Hepatocyte (in vitro differentiated cells): Measurements from ENCODE around the gene C19orf73. TPM values are rescaled to one million over a fixed set of nuclear protein-coding genes. Genes with fewer than 3 reads are reported as not detected.

Experiments
- DNase-seq: peaks from one replicate; pipeline ENCODE4 v3.0.0-alpha.2; 2016; ENCODE audit warnings: low spot score
- H2AFZ ChIP-seq: fragments of 200-600 bp; sonication (generic); 2 replicates; pipeline ENCODE4 v1.6.0; 2016; ENCODE audit warnings: antibody characterized with exemption, mild to moderate bottlenecking
- H3K27ac ChIP-seq: fragments of 200-600 bp; sonication (generic); 2 replicates; pipeline ENCODE4 v1.5.1; 2016; ENCODE audit warnings: mild to moderate bottlenecking
- H3K27me3 ChIP-seq: fragments of 200-600 bp; sonication (generic); 2 replicates; pipeline ENCODE4 v1.6.1; 2016
- H3K36me3 ChIP-seq: fragments of 200-600 bp; sonication (generic); replicated peaks from 2 replicates; pipeline ENCODE4 v1.5.1; 2016; ENCODE audit warnings: low read depth; ENCODE audit not compliant: insufficient read depth
- H3K4me1 ChIP-seq: fragments of 200-600 bp; sonication (generic); 2 replicates; pipeline ENCODE4 v1.5.1; 2016; ENCODE audit warnings: mild to moderate bottlenecking, moderate library complexity; ENCODE audit not compliant: insufficient read depth
- H3K4me2 ChIP-seq: fragments of 200-600 bp; sonication (generic); 2 replicates; pipeline ENCODE4 v1.6.0; 2016
- H3K4me3 ChIP-seq: fragments of 200-600 bp; sonication (generic); 2 replicates; pipeline ENCODE4 v1.5.1; 2016; ENCODE audit warnings: mild to moderate bottlenecking
- H3K79me2 ChIP-seq: fragments of 200-600 bp; sonication (generic); 2 replicates; pipeline ENCODE4 v1.6.0; 2017; ENCODE audit warnings: mild to moderate bottlenecking
- H3K9me2 ChIP-seq: fragments of 200-600 bp; sonication (generic); replicated peaks from 2 replicates; pipeline ENCODE4 v1.6.0; 2017; ENCODE audit warnings: mild to moderate bottlenecking; ENCODE audit not compliant: insufficient read depth
- H3K9me3 ChIP-seq: fragments of 200-600 bp; sonication (generic); 2 replicates; pipeline ENCODE4 v1.5.1; 2016; ENCODE audit warnings: low read depth, mild to moderate bottlenecking
- H4K20me1 ChIP-seq: fragments of 200-600 bp; sonication (generic); 2 replicates; pipeline ENCODE4 v1.6.0; 2016; ENCODE audit warnings: mild to moderate bottlenecking; ENCODE audit not compliant: insufficient read depth, poor library complexity, severe bottlenecking
- EZH2 ChIP-seq: fragments of 200-600 bp; sonication (generic); IDR thresholded peaks from 2 replicates; pipeline ENCODE4 v1.6.1; 2016; ENCODE audit warnings: antibody characterized with exemption, mild to moderate bottlenecking, borderline replicate concordance
- EZH2phosphoT487 ChIP-seq: fragments of 200-600 bp; sonication (generic); IDR thresholded peaks from one replicate; pipeline ENCODE4 v1.6.1; 2018; ENCODE audit warnings: antibody characterized with exemption, mild to moderate bottlenecking, low read depth, moderate library complexity; ENCODE audit not compliant: unreplicated experiment, severe bottlenecking
- WGBS: methylation state at CpG from one replicate; pipeline ENCODE4 v1.1.6; 2016; ENCODE audit warnings: low lambda C conversion rate; ENCODE audit errors: missing lambda C conversion rate; 5-methylcytosine and 5-hydroxymethylcytosine counted together
- polyA plus RNA-seq: library from polyadenylated mRNA; unstranded; fragments of >200 nt; fragmentation: Nextera tagmentation; extraction: Ambion mirVana; gene quantifications from 2 replicates; pipeline ENCODE4 v1.2.1, GENCODE V29; 2016
- total RNA-seq: library from RNA; depleted of rRNA; stranded (reverse); fragments of >200 nt; gene quantifications from 2 replicates; pipeline ENCODE4 v1.2.3, GENCODE V29; 2014
- TF ChIP-seq, protein P1 (sequence below): fragments of 200-600 bp; sonication (generic); IDR thresholded peaks from 2 replicates; pipeline ENCODE4 v1.5.1; 2016; ENCODE audit warnings: antibody characterized with exemption, mild to moderate bottlenecking; ENCODE audit not compliant: poor library complexity

The C19orf73 gene
- total and polyA plus RNA-seq, 2 experiments from 2014 or later: 1.9 to 2.7 TPM

DNA sequence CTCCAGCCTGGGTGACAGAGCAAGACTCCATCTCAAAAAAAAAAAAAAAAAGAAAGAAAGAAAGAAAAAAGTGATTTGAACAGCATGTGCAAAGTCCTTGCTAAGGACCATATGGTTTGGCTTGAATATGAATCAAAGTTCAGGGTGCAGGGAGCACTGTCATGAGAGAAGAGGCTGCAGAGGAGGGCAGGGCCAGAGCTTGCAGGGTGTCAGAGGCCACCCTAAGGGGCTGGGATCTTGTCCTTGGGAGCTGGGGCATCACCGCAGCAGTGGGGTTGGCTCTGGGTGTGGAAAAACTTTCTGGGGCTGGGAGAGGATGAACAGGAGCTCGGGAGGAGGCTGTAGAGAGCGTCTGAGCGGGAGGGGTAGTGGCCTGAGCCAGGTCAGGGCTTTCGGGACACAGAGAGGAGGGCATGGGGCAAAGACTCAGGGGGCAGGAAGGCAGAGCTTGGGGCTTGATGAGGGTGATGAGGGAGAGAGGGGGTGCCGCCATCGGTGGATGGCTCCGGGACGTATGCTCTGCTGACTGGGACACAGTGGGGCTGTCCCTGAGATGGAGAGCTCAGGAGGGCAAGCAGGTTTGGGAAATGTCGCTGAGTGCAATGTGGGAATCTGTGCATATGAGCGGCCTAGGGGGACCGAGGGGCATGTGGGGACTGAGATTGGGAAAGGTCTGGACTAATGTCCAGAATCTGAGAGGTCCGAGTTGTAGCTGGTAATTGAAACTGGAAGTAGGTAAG lies 41.7 kb upstream of the C19orf73 start:
- Histone ChIP-seq H3K4me3 (no peak overlapping the region), H3K4me2 (no peak overlapping the region)
- WGBS: 93% methylated on average over 13 of the region's 13 CpGs

DNA sequence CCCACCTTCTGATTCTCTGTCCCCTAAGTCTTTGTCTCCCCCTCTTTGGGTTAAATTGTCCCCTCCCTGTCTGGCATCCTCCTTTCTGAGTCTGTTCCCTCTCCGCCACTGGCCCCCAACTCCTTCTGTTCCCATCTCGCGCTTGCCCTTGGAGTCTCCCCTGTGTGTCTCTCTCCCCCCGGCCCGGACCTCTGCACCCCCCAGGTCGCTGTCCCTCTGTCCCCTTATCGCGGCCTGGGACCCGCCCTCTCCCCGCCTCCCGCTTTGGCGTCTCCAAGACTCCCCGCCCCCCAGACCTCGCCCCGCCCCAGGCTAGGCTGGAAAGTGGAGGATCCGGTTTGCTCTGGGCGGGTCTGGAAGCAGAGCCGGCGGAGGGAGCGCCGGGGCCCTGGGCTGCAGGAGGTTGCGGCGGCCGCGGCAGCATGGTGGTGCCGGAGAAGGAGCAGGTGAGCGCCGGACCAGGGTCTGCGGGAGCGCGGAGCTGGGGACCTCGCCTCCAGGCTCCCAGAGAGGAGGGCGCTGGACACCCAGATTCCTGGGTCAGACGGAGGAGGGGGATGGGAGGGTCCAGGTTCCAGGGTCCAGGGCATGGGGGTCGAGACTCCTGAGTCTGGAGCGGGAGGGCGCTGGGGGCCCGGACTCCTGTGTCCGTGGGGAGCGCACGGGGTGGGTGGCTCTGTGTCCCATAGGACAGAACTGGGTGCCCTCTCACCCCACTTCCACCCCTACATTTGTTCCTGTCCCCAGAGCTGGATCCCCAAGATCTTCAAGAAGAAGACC lies 38.7 kb upstream of the C19orf73 start, which contains the start of gene TRPM4:
Gene TRPM4, plus strand, starts transcription at position 348 of the 780 bp plus-strand sequence. Its CDS starts 75 bp downstream, at position 423.
- no peaks in the 10 kb centered on the region for H3K27me3 ChIP-seq
- 0% methylated on average over 16 of the region's 41 CpGs for WGBS
- H3K4me2 ChIP-seq: peak within 1 kb of the TSS; percentile 94

More for the DNA sequence above, 41.7 kb upstream of the C19orf73 start:
- Histone ChIP-seq H3K4me1 (peaks cover 6% of the 10 kb centered on the region), H4K20me1 (no peaks in the 10 kb centered on the region), H3K9me3 (no peaks in the 10 kb centered on the region), H2AFZ (no peak overlapping the region), H3K9me2 (no peaks in the 10 kb centered on the region), H3K27me3 (no peaks in the 10 kb centered on the region), H3K36me3 (no peaks in the 10 kb centered on the region), H3K79me2 (peaks cover 6% of the 10 kb centered on the region), H3K27ac (no peak overlapping the region)
- DNase-seq: no peak
- TF ChIP-seq, protein P1, sequence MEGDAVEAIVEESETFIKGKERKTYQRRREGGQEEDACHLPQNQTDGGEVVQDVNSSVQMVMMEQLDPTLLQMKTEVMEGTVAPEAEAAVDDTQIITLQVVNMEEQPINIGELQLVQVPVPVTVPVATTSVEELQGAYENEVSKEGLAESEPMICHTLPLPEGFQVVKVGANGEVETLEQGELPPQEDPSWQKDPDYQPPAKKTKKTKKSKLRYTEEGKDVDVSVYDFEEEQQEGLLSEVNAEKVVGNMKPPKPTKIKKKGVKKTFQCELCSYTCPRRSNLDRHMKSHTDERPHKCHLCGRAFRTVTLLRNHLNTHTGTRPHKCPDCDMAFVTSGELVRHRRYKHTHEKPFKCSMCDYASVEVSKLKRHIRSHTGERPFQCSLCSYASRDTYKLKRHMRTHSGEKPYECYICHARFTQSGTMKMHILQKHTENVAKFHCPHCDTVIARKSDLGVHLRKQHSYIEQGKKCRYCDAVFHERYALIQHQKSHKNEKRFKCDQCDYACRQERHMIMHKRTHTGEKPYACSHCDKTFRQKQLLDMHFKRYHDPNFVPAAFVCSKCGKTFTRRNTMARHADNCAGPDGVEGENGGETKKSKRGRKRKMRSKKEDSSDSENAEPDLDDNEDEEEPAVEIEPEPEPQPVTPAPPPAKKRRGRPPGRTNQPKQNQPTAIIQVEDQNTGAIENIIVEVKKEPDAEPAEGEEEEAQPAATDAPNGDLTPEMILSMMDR: no peak
- TF ChIP-seq EZH2phosphoT487 (no peak), EZH2 (no peak)

DNA sequence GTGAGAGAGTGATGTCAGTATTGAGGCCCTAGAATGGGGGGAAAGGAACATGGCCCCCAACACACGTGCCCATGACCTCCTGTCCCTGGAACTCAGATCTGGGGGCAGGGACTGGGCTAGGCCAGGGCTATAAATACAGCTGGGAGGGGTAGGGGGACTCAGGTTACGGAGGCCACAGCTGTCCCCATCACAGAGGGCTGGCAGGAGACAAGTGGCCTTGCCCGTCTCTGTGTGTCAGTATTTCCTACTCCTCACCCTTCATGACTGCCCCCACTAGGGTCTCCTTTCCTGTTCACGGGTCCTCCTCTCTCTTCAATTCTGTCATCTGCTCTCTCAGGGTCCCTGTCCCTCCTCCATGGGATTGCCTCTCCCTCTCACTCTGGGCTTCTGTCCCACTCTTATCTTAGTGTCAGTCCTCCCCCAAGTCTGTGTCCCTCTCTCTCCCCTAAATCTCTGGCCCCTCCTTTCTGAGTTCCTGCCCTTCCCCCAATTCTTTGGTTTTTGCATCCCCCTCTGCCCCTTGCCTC lies 36.9 kb upstream of the C19orf73 start:
- H3K4me3 ChIP-seq: no peak overlapping the region
- H3K9me3 ChIP-seq: no peaks in the 10 kb centered on the region
- no peaks in the 10 kb centered on the region for H3K27me3 ChIP-seq
- H3K79me2 ChIP-seq: peaks cover 6% of the 10 kb centered on the region
- 37% methylated on average over 4 of the region's 4 CpGs for WGBS
- no peak overlapping the region for H3K4me2 ChIP-seq
- H4K20me1 ChIP-seq: no peaks in the 10 kb centered on the region
- no peak overlapping the region for H2AFZ ChIP-seq
- no peaks in the 10 kb centered on the region for H3K9me2 ChIP-seq
- H3K36me3 ChIP-seq: no peaks in the 10 kb centered on the region
- H3K4me1 ChIP-seq: peaks cover 11% of the 10 kb centered on the region
- TF ChIP-seq, protein P1: no peak
- TF ChIP-seq EZH2phosphoT487 (no peak), EZH2 (no peak)
- no peak for DNase-seq
- no peak overlapping the region for H3K27ac ChIP-seq

More for the DNA sequence above, 38.7 kb upstream of the C19orf73 start, which contains the start of gene TRPM4:
- Histone ChIP-seq H3K9me2 (no peaks in the 10 kb centered on the region), H4K20me1 (no peaks in the 10 kb centered on the region), H3K27ac (peak within 1 kb of the TSS; percentile 78), H3K4me3 (peak within 1 kb of the TSS; percentile 74), H3K9me3 (no peaks in the 10 kb centered on the region), H3K36me3 (no peaks in the 10 kb centered on the region), H3K79me2 (peaks cover 6% of the 10 kb centered on the region), H3K4me1 (peaks cover 6% of the 10 kb centered on the region), H2AFZ (peak within 1 kb of the TSS; percentile 67)
- DNase-seq: peak; percentile 96
- TF ChIP-seq, protein P1: no peak
- no peak for TF ChIP-seq EZH2phosphoT487
